ENCODE measurements around the gene TRIO.

The TRIO gene

DNA sequence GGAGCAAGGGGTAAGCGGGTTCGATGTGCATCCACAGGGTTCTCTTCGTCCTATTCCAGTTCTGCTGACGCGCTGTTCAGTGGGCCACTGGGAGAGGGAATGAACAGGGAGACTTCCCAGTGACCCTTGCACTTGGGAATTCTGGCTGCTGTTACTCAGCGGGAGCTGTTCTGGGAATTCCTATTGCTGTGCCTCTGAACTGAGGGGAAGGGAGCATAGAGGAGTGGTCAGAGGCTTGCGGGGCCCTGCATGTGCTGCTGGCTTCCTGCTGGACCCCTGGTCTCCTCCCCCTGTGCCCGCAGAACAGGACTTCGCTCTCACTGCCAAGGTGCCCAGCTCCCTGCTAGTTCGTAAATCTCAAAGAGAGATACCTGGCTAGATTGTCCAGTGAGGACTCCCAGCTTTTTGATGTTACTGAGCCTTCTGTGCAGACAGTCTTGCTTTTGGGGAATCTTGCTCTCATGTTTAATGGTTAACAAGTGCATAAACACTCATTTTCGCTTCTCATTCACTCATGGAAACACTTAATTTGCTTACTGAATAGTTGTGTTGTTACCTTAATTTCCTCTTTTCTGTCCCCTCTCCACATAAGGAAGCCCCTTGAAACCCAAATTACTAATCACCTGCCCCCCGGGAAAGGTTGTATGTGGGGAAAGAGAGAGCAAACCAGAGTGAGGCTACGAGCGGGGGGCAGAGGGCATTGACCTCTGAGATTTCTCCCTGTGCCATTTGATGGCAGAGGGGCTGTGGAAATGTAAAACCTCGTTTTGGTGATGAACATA is 5.9 kb downstream of the TRIO start:
- no peak for DNase-seq

DNA sequence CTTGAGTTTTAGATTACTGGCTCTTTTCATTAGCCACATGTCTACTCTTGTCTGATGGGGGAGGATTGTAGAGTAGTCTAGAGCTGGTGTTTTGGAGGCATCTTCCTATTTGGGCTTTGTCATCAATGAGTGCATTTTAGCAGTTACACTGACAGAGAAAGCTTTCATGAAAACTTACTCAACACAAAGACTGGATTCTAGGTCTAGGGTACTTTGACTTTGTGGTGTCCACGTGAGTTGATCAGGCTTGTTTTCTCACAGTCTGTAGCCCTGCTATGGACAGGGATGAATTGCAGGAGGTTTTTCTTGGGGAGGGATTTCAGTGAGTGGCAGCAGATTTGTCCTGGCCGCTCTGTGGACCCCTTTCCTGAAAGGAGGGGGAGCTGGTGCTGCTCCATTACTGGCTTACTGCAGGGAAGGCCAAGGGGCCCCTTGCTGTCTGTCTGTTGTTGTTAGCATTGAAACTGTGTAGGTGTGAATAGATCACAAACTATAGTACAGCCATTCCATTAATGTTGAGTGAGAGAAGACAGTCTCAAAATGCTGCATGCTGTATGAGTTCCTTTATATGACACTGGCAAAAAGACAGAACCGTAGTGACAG is 6.6 kb downstream of the TRIO start:
- no peak for DNase-seq

- DNase-seq = no peak
These were observed 8.3 kb downstream of the TRIO start for GRCh38 chr5:14151416-14151815.

GRCh38 chr5:14153071-14153864 is 10.1 kb downstream of the TRIO start:
- no peak for DNase-seq

GRCh38 chr5:14153932-14154731 is 11.0 kb downstream of the TRIO start:
- DNase-seq = no peak

- no peak for DNase-seq
These were observed 11.9 kb downstream of the TRIO start for GRCh38 chr5:14155075-14155474.

- DNase-seq = no peak
These were observed 12.6 kb downstream of the TRIO start for GRCh38 chr5:14155739-14156138.

GRCh38 chr5:14156290-14156649 is 13.1 kb downstream of the TRIO start:
- DNase-seq = no peak

GRCh38 chr5:14156650-14157492 is 13.7 kb downstream of the TRIO start:
- no peak for DNase-seq

DNA sequence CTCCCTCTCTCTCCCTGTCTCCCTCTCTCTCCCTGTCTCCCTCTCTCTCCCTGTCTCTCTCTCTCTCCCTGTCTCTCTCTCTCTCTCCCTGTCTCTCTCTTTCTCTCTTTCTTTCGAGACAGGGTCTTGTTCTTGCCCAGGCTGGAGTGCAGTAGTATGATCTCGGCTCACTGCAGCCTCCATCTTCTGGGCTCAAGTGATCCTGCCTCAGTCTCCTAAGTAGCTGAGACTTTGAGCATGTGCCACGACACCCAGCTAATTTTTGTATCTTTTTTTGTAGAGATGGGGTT is 14.3 kb downstream of the TRIO start:
- no peak for DNase-seq

- no peak for DNase-seq
These were observed 15.9 kb downstream of the TRIO start for GRCh38 chr5:14158890-14159666.

DNA sequence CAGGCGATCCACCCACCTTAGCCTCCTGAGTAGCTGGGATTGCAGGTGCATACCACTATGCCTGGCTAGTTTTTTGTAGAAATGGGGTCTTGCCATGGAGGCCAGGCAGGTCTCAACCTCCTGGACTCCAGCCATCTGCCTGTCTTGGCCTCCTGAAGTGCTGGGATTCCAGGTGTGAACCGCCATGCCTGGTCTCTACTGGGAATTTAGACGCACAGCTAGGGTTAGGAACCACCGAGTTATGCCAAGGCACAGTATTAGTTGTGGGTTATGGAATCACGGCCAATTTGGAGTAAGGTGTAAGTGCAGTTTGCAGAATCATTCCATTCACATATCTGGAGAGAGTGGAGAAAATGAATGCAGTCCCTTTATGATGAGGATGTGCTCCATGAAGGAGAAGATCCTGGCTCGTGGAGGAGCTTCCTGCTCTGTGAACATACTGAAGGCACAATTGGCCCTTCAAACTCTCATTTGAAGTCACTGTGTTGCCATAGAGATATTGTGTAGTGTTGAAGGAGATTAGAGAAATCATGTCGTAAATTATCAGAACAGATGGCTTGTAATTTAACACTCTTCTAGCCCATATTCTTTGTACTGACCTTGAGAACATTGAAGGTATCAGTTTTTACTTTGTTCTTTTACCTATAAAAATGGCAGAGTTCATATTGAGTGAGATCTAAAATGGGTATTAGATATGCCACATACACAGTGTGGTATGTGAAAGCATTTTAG is 18.8 kb downstream of the TRIO start:
- DNase-seq = no peak

DNA sequence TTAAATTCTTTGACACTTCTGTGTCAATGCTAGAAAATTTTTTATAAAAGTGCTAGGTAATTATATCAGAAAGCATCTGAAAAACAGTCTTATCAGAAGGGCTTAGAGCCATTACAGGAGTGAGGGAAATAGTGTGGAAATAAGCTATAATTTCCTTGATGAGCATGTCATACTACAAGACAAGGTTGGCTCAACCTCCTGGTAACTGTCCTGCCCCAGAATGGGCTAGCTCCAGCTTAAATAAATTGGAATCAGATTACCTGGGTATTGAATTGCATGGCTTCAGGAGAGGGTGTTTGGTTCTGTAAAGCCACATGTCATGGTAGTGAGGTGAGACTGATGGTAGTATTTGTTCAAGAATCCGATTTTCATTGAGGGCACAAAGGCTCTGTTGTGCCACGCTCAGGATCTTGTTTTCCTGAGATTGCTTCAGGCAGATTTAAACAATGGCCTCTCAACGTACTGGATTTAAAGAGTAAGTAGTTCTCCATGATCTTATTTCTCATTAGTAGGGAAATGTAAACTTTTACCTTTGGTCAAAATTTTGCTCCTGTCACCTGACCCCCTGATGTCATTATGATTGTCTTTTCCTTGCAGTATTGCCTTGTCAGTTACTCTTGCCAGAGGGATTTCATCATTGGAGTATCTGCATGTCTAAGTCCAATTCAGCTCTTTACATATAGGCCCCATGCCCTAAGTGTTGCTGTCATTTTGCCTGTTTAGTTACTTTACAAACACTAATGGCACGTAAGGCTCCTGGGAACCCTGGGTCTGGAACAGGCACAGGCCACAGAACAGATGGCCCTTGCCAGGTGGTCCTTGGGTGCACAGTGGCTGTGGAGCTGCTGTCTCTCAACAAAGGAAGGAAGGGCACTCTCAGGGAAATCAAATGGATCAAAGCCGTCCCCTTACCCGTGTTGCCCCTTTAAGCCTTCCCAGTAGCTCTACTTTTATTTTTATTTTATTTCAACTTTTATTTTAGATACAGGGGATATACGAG is 21.3 kb downstream of the TRIO start:
- no peak for DNase-seq

- no peak for DNase-seq
These were observed 22.4 kb downstream of the TRIO start for GRCh38 chr5:14165375-14166106.

DNA sequence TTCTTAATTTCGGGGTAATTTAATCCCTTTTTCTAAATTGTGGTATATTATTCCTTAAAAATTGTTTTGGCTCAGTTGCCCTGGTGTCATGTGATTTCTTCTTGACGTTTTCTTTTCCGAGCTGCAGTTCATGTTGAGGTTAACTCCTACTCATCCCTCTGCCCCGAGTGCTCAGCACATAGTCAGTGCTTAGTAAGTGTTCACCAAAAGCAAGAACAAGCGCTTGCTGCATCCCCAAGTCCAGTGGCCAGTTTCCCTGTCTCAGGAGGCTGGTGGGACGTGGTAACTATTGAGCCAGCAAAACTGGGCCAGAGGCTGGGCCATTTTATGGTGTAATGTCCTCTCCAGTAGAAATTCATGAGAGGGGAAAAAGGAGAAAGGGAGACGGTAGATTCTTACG is 23.3 kb downstream of the TRIO start:
- no peak for DNase-seq

- no peak for DNase-seq
These were observed 24.2 kb downstream of the TRIO start for GRCh38 chr5:14167211-14167845.

- DNase-seq = no peak
These were observed 25.1 kb downstream of the TRIO start for GRCh38 chr5:14168144-14168792.

DNA sequence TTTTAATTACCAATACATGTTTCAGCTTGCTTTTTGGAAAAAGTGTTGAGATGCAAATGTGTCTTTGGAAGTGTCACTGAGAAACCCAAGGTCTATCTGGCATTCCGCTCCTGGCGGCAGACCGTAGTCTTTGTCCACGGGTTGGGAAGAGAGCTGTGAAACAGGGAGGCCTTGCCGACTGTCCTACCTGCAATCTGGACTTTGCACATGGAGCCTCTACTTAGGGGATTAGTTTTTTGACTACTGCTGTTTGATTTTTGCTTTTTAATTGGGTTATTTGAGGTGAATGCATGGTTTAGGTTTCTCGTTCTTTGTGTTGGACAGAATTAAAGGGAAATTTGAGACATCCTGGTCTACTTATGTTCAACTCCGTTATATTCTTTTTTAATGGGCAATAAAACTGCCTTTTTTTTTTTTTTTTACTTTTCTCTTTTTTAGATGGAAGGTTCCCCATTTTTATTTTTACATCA is 25.7 kb downstream of the TRIO start:
- no peak for DNase-seq

All from cerebellar nuclear complex (tissue), 1 donor.